Loucy (cell line): ENCODE measurements around the gene FLNA.

Experiments
- EZH2phosphoT487 ChIP-seq: fragments of 200-600 bp; IDR thresholded peaks from 2 replicates; pipeline ENCODE4 v1.6.1; 2018; ENCODE audit warnings: antibody characterized with exemption, mild to moderate bottlenecking, moderate library complexity, borderline replicate concordance
- TF ChIP-seq, protein P1 (sequence below): fragments of 200-600 bp; sonication (generic); conservative IDR thresholded peaks from 2 replicates; pipeline ENCODE4 v1.5.1; 2014; ENCODE audit warnings: mild to moderate bottlenecking, antibody characterized with exemption, low read length

GRCh38 chrX:154312116-154312515 lies 62.3 kb downstream of the FLNA start:
- TF ChIP-seq, protein P1, sequence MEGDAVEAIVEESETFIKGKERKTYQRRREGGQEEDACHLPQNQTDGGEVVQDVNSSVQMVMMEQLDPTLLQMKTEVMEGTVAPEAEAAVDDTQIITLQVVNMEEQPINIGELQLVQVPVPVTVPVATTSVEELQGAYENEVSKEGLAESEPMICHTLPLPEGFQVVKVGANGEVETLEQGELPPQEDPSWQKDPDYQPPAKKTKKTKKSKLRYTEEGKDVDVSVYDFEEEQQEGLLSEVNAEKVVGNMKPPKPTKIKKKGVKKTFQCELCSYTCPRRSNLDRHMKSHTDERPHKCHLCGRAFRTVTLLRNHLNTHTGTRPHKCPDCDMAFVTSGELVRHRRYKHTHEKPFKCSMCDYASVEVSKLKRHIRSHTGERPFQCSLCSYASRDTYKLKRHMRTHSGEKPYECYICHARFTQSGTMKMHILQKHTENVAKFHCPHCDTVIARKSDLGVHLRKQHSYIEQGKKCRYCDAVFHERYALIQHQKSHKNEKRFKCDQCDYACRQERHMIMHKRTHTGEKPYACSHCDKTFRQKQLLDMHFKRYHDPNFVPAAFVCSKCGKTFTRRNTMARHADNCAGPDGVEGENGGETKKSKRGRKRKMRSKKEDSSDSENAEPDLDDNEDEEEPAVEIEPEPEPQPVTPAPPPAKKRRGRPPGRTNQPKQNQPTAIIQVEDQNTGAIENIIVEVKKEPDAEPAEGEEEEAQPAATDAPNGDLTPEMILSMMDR, result no peak
- no peak for TF ChIP-seq EZH2phosphoT487
